HG03342 (cell line): ENCODE data around the gene ALCAM.
A peak's percentile ranks its signal among the peaks of the same experiment; 100 is the strongest.

Experiments used
- ATAC-seq: cut with Tn5 transposase; IDR thresholded peaks from one replicate; pipeline ENCODE4 v1.9.1; 2021; ENCODE audit warnings: mild to moderate bottlenecking, moderate library complexity; ENCODE audit not compliant: unreplicated experiment

Gene ALCAM

GRCh38 chr3:105470851-105471250 is 104.1 kb downstream of the ALCAM start:
- ATAC-seq = no peak

- ATAC-seq = peak; percentile 78
These were observed 107.0 kb downstream of the ALCAM start for GRCh38 chr3:105473521-105474223.

GRCh38 chr3:105480768-105481167 is 114.1 kb downstream of the ALCAM start:
- no peak for ATAC-seq

GRCh38 chr3:105483476-105483875 is 116.8 kb downstream of the ALCAM start:
- no peak for ATAC-seq

- no peak for ATAC-seq
These were observed 123.3 kb downstream of the ALCAM start for GRCh38 chr3:105490045-105490444.

GRCh38 chr3:105493305-105493892 is 126.7 kb downstream of the ALCAM start:
- ATAC-seq = no peak

GRCh38 chr3:105495021-105495420 is 128.3 kb downstream of the ALCAM start:
- no peak for ATAC-seq

GRCh38 chr3:105496343-105496742 is 129.6 kb downstream of the ALCAM start:
- ATAC-seq = no peak

- no peak for ATAC-seq
These were observed 130.7 kb downstream of the ALCAM start for GRCh38 chr3:105497386-105497785.

- ATAC-seq = no peak
These were observed 133.3 kb downstream of the ALCAM start for GRCh38 chr3:105499961-105500360.

- ATAC-seq = no peak
These were observed 135.6 kb downstream of the ALCAM start for GRCh38 chr3:105502333-105502732.

GRCh38 chr3:105503191-105503593 is 136.5 kb downstream of the ALCAM start:
- no peak for ATAC-seq

GRCh38 chr3:105504440-105504951 is 137.8 kb downstream of the ALCAM start:
- no peak for ATAC-seq

- ATAC-seq = no peak
These were observed 138.5 kb downstream of the ALCAM start for GRCh38 chr3:105505170-105505569.

- ATAC-seq = no peak
These were observed 144.3 kb downstream of the ALCAM start for GRCh38 chr3:105511031-105511430.

GRCh38 chr3:105512061-105512460 is 145.4 kb downstream of the ALCAM start:
- no peak for ATAC-seq

- no peak for ATAC-seq
These were observed 146.3 kb downstream of the ALCAM start for GRCh38 chr3:105513042-105513441.

GRCh38 chr3:105513886-105514285 is 147.2 kb downstream of the ALCAM start:
- ATAC-seq = no peak

- ATAC-seq = no peak
These were observed 148.7 kb downstream of the ALCAM start for GRCh38 chr3:105515372-105515771.

- ATAC-seq = no peak
These were observed 150.3 kb downstream of the ALCAM start for GRCh38 chr3:105516972-105517371.

GRCh38 chr3:105518203-105518602 is 151.5 kb downstream of the ALCAM start:
- ATAC-seq = no peak

- peak; percentile 95 for ATAC-seq
These were observed 152.2 kb downstream of the ALCAM start for GRCh38 chr3:105518806-105519418.
